ENCODE data around the gene GAS7.

The GAS7 gene

DNA sequence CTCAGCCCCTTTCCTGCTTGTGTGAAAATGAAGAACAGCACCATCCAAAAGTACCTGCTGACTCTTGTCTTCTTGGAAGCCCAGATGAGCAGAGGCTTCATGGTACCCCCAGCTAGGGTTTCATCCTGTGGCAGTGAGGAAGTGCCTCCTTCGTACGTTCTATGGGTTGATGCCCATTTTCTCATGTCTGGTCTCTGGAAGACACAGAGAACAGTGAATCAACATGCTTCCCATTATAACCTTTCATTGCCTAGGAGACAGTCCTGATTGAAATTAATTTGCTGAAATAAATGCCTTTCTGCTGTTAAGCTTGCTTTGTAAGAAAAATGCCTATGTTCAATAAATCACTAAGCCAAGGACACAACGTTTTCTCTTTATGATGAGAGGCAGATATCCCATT is 329.9 kb downstream of the GAS7 start:
- DNase-seq = no peak

DNA sequence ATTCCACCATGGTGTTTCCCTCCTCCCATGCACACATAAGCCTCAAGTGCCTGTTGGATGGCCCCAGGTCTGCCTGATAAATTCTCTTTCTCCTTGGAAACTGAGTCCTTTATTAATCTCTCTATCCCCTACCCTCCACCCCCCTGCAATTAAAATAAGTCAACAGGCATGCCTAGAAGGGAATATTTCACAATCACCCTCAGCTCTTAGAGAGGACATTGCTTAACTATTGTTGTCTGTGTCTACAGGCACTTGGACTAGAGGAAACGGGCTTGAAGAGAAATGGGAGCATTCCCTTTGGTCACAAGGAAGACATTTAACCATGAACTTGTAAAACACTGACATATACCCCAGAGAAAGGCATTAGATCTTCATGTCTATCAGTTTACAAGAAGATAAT is 332.8 kb downstream of the GAS7 start:
- no peak for DNase-seq

DNA sequence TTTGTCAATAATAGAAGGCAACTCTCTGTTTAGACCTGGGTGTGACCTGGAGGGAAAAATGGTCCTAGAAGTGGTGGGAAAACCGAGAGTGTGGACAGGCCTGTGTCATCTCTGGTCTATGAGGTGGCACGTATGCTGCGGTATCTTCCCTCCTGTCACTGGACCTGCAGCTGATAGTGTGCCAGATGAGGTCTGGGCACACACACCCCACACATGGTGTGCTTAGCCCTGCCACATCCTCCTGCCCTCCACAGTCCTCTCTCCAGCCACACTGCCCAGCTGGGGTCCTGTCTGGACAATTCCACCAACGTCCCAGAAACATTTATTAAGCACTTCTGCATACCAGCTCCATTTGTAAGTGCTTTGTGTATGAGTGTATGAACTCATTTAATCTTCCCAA is 335.5 kb downstream of the GAS7 start:
- no peak for DNase-seq

DNA sequence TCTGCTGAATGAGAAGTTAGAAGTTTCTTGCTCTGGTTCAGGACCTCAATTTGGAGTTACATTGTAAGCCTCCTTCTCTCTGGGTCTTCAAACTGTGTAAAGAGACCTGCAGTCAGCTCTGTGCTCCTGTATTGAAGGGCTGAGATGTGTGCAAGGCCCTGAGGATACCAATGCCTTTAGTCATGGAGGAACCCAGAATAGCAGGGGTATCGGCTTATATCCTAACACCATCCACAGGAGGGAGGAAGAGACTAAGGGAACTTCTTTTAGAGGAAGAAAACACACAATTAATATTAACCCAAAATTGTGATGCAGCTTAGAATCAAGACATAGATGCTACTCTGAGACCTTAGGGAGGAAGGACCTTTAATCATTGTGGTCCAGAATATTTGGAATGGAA is 336.2 kb downstream of the GAS7 start:
- DNase-seq = no peak

DNA sequence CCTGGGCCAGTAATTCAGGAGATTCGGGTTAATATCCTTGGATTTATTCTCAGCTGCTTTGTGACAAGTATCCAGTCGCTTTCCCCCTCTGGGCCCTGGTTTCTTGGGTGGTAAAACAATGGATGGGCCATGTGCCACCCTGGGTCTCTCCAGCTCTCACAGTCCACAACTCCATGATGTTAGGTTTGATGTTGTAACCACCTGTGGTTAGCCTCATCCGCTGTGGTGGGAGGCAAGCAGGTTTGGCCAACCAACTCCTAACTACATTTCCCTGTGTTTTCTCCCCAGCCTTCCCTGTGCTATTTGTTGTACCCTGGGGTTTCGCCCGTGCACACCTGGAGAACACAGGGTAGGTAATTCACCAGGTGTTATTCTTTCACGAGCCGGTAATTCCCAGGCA is 337.6 kb downstream of the GAS7 start:
- DNase-seq = no peak

All from NCI-H2171 (cell line).